Epithelial cell of proximal tubule (primary cell): Measurements from ENCODE around the gene EID2. TPM values are rescaled to one million over a fixed set of nuclear protein-coding genes. Genes with fewer than 3 reads are reported as not detected.
A peak's percentile ranks its signal among the peaks of the same experiment; 100 is the strongest.

Source experiments
- DNase-seq: peaks from one replicate; pipeline ENCODE4 v3.0.0-alpha.2; 2011; ENCODE audit warnings: low read depth
- H3K4me3 ChIP-seq: 2 replicates; pipeline ENCODE4 v1.5.1; 2011; ENCODE audit warnings: low read depth, mild to moderate bottlenecking, low read length
- CTCF ChIP-seq: conservative IDR thresholded peaks from 2 replicates; pipeline ENCODE4 v1.5.1; 2012; ENCODE audit warnings: low read depth, mild to moderate bottlenecking, low read length
- total RNA-seq: library from RNA; depleted of rRNA; stranded (reverse); fragments of >200 nt; gene quantifications from 2 replicates; pipeline ENCODE4 v1.2.3, GENCODE V29; 2015

The EID2 gene
- total RNA-seq, 1 donor from 2014 or later: 12.3 TPM

GRCh38 chr19:39514840-39515550 is 25.0 kb downstream of the EID2 start, which contains the start of gene SELENOV:
SELENOV (plus strand) TSS chr19:39515139; CDS start chr19:39515213, 74 bp downstream.
- DNase-seq: no peak
- no peak within 1 kb of the TSS for H3K4me3 ChIP-seq
- TF ChIP-seq CTCF: no peak

DNA sequence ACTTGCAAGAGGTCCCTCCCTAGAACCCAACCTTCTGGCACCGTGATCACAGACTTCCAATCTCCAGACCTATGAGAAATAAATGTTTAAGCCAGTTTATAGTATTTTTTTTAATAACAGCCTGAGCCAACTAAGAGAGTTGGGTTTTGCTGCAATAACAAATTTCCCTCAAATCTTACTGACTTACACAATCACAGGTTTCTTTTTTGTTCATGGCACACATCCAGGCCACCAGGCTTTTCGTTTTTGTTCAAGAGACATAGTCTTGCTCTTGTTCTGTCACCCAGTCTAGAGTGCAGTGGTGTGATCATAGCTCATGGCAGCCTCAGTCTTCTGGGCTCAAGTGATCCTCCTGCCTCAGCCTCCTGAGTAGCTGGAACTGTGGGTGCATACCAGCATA is 27.0 kb downstream of the EID2 start:
- no peak for TF ChIP-seq CTCF
- no peak for DNase-seq
- H3K4me3 ChIP-seq: no peak overlapping the region

GRCh38 chr19:39509233-39509632 is 30.7 kb downstream of the EID2 start:
- TF ChIP-seq CTCF: no peak
- no peak for DNase-seq
- H3K4me3 ChIP-seq: no peak overlapping the region

- no peak for TF ChIP-seq CTCF
- H3K4me3 ChIP-seq: no peak overlapping the region
- DNase-seq: no peak
Measured at GRCh38 chr19:39508629-39509028, 31.3 kb downstream of the EID2 start.

DNA sequence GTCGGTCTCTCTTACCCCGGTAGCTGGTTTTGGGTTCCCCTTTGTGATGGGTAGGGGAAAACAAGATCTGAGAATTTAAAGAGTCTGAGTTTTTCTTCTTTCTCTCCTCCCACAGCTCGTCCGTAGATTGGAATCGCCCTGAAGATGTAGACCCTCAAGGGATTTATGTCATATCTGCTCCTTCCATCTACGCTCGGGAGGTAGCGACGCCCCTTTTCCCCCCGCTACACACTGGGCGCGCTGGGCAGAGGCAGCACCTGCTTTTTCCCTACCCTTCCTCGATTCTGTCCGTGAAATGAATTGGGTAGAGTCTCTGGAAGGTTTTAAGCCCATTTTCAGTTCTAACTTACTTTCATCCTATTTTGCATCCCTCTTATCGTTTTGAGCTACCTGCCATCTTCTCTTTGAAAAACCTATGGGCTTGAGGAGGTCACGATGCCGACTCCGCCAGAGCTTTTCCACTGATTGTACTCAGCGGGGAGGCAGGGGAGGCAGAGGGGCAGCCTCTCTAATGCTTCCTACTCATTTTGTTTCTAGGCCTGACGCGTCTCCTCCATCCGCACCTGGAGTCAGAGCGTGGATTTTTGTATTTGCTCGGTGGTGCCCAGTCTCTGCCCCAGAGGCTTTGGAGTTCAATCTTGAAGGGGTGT is 32.1 kb downstream of the EID2 start:
- H3K4me3 ChIP-seq: peak overlapping the region; percentile 55
- no peak for DNase-seq
- TF ChIP-seq CTCF: no peak

- DNase-seq: no peak
- TF ChIP-seq CTCF: no peak
Measured at GRCh38 chr19:39506944-39507714, 32.8 kb downstream of the EID2 start.

More at GRCh38 chr19:39506944-39507714, 32.8 kb downstream of the EID2 start:
- H3K4me3 ChIP-seq: peak overlapping the region; percentile 55
